GM12864 (cell line): Measurements from ENCODE around the gene CTNNA3.

ENCODE experiments used
- DNase-seq: peaks from one replicate; pipeline ENCODE4 v3.0.0-alpha.2; 2011; ENCODE audit warnings: low read depth
- H3K4me3 ChIP-seq: 2 replicates; pipeline ENCODE4 v1.5.1; 2011; ENCODE audit warnings: mild to moderate bottlenecking, low read depth, low read length, control low read depth
- TF ChIP-seq, protein P1 (sequence below): IDR thresholded peaks from 2 replicates; pipeline ENCODE4 v1.5.1; 2011; ENCODE audit warnings: low read depth, mild to moderate bottlenecking, moderate library complexity, low read length, control low read depth, inconsistent platforms; ENCODE audit errors: missing control alignments

Gene CTNNA3

GRCh38 chr10:66252986-66253385 lies 1443.0 kb downstream of the CTNNA3 start:
- H3K4me3 ChIP-seq = no peak overlapping the region
- TF ChIP-seq, protein P1, sequence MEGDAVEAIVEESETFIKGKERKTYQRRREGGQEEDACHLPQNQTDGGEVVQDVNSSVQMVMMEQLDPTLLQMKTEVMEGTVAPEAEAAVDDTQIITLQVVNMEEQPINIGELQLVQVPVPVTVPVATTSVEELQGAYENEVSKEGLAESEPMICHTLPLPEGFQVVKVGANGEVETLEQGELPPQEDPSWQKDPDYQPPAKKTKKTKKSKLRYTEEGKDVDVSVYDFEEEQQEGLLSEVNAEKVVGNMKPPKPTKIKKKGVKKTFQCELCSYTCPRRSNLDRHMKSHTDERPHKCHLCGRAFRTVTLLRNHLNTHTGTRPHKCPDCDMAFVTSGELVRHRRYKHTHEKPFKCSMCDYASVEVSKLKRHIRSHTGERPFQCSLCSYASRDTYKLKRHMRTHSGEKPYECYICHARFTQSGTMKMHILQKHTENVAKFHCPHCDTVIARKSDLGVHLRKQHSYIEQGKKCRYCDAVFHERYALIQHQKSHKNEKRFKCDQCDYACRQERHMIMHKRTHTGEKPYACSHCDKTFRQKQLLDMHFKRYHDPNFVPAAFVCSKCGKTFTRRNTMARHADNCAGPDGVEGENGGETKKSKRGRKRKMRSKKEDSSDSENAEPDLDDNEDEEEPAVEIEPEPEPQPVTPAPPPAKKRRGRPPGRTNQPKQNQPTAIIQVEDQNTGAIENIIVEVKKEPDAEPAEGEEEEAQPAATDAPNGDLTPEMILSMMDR = no peak
- no peak for DNase-seq

DNA sequence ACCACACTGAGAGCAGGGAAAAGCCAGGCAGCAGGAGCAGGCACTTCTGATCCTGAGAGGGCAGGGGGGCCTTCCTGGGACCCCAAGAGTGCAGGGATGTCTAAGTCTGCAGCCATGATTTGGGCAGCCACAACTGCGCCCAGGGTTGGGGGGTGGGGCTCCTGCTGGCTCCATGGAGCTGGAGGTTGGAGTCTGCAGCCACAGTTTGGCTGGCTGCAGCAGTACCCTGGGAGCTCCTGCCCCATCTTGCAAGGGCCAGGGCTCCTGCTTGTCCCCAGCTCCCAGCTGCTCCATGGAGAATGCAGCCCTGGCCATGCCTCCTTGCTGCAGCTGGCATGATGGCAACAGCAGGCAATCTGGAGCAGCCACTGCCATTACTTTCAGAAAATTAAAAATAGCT lies 1449.8 kb downstream of the CTNNA3 start:
- H3K4me3 ChIP-seq = no peak overlapping the region
- no peak for DNase-seq
- TF ChIP-seq, protein P1 = no peak

GRCh38 chr10:66244953-66245352 lies 1451.0 kb downstream of the CTNNA3 start:
- no peak for DNase-seq
- TF ChIP-seq, protein P1 = no peak

GRCh38 chr10:66242885-66243284 lies 1453.1 kb downstream of the CTNNA3 start:
- TF ChIP-seq, protein P1 = no peak
- H3K4me3 ChIP-seq = no peak overlapping the region
- DNase-seq = no peak

More at GRCh38 chr10:66244953-66245352, 1451.0 kb downstream of the CTNNA3 start:
- H3K4me3 ChIP-seq = no peak overlapping the region

GRCh38 chr10:66239062-66239461 lies 1456.9 kb downstream of the CTNNA3 start:
- TF ChIP-seq, protein P1 = no peak
- H3K4me3 ChIP-seq = no peak overlapping the region
- DNase-seq = no peak

- no peak overlapping the region for H3K4me3 ChIP-seq
- no peak for DNase-seq
- TF ChIP-seq, protein P1 = no peak
Measured at GRCh38 chr10:66238343-66238742, 1457.7 kb downstream of the CTNNA3 start.

DNA sequence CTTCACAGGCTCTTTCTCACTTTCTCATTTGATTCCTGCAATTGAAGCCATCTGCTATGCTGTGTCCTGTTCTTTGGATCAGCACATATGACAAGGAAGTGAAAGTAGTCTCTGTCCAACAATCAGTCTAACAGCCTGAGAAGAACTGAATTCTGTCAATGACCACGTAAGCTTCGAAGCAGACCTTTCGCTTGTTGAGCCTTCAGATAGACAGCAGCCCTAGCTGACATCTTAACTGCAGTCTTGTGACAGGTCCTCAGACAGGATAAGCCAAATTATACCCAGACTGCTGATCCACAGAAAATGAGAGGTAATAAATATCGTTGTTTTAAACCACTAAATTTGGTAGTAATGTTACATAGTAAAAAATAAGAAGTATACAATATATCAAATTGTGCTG lies 1461.1 kb downstream of the CTNNA3 start:
- TF ChIP-seq, protein P1 = no peak
- no peak for DNase-seq
- H3K4me3 ChIP-seq = no peak overlapping the region
